Suprapubic skin (tissue), 3 donors: ENCODE measurements around the gene RNF223.

Experiments
- CTCF ChIP-seq, 2 donors: fragments of 200-600 bp in 1 of 2; fragments of 450-650 bp in 1 of 2; sonication (generic) in 1 of 2; IDR thresholded peaks; one replicate each; pipeline ENCODE4 v1.5.1; 2016 to 2019; ENCODE audit warnings: antibody characterized with exemption in 2 of 2, mild to moderate bottlenecking in 1 of 2, moderate library complexity in 1 of 2
- EP300 ChIP-seq: sonication (generic); formaldehyde crosslinking; IDR thresholded peaks from one replicate; pipeline ENCODE4 v1.6.1; 2017; ENCODE audit warnings: antibody characterized with exemption

- TF ChIP-seq CTCF (IDR thresholded peaks at IDR 0.05) (no peak), EP300 (no peak)
Observed at GRCh38 chr1:1035291-1035943, 38.7 kb downstream of the RNF223 start.
